Trophoblast cell (in vitro differentiated cells and primary cell): Measurements from ENCODE around the gene IKBKG.
"Not testable (repeated sequence)": the region's sequence is repeated elsewhere in the genome, so short reads cannot be mapped to it uniquely, and the experiment has no call there.

Source experiments
- DNase-seq, 2 donors: peaks; one replicate each; pipeline ENCODE4 v3.0.0-alpha.2; 2016
- H2AFZ ChIP-seq: 2 replicates; pipeline ENCODE4 v1.6.1; 2013; ENCODE audit warnings: low read length, moderate library complexity, mild to moderate bottlenecking; ENCODE audit not compliant: insufficient read depth, poor library complexity
- H2AK5ac ChIP-seq: 2 replicates; pipeline ENCODE4 v1.6.1; 2013; ENCODE audit warnings: mild to moderate bottlenecking, low read length
- H2BK120ac ChIP-seq: 2 replicates; pipeline ENCODE4 v1.6.1; 2013; ENCODE audit warnings: low read length, mild to moderate bottlenecking, moderate library complexity; ENCODE audit not compliant: insufficient read depth, poor library complexity
- H2BK12ac ChIP-seq: 2 replicates; pipeline ENCODE4 v1.6.1; 2013; ENCODE audit warnings: mild to moderate bottlenecking, low read length, moderate library complexity
- H2BK5ac ChIP-seq: 2 replicates; pipeline ENCODE4 v1.6.1; 2013; ENCODE audit warnings: low read length, low read depth, moderate library complexity, mild to moderate bottlenecking; ENCODE audit not compliant: poor library complexity
- H3K14ac ChIP-seq: 2 replicates; pipeline ENCODE4 v1.6.1; 2013; ENCODE audit warnings: mild to moderate bottlenecking, low read length
- H3K18ac ChIP-seq: 2 replicates; pipeline ENCODE4 v1.6.1; 2013; ENCODE audit warnings: mild to moderate bottlenecking, low read length
- H3K23ac ChIP-seq: 2 replicates; pipeline ENCODE4 v1.6.1; 2013; ENCODE audit warnings: low read length
- H3K27ac ChIP-seq: 2 replicates; pipeline ENCODE4 v1.5.1; 2013; ENCODE audit warnings: low read depth, mild to moderate bottlenecking, inconsistent platforms, low read length, moderate library complexity
- H3K27me3 ChIP-seq: 2 replicates; pipeline ENCODE4 v1.6.1; 2013; ENCODE audit warnings: inconsistent platforms, mild to moderate bottlenecking, low read length, moderate library complexity; ENCODE audit not compliant: insufficient read depth
- H3K36me3 ChIP-seq, 2 experiments: 1 replicate in 1 of 2; 2 replicates in 1 of 2; pipeline ENCODE4 v1.6.1; 2013; ENCODE audit warnings: low read length in 2 of 2, mild to moderate bottlenecking in 2 of 2, moderate library complexity in 1 of 2; ENCODE audit not compliant: insufficient read depth in 2 of 2, control insufficient read depth in 1 of 2
- H3K4ac ChIP-seq: 2 replicates; pipeline ENCODE4 v1.6.1; 2013; ENCODE audit warnings: low read depth, mild to moderate bottlenecking, low read length, moderate library complexity
- H3K4me1 ChIP-seq, 2 experiments: 1 replicate in 1 of 2; 2 replicates in 1 of 2; pipeline ENCODE4 v1.6.1; 2013; ENCODE audit warnings: low read length in 2 of 2, mild to moderate bottlenecking in 2 of 2, moderate library complexity in 1 of 2; ENCODE audit not compliant: insufficient read depth in 2 of 2, control insufficient read depth in 1 of 2
- H3K4me2 ChIP-seq: 2 replicates; pipeline ENCODE4 v1.6.1; 2013; ENCODE audit warnings: inconsistent platforms, mild to moderate bottlenecking, low read length, moderate library complexity
- H3K4me3 ChIP-seq: 2 replicates; pipeline ENCODE4 v1.5.1; 2013; ENCODE audit warnings: mild to moderate bottlenecking, low read depth, low read length, inconsistent platforms
- H3K79me1 ChIP-seq: one replicate; pipeline ENCODE4 v1.6.1; 2013; ENCODE audit warnings: low read length
- H3K79me2 ChIP-seq: 2 replicates; pipeline ENCODE4 v1.6.1; 2013; ENCODE audit warnings: low read length, mild to moderate bottlenecking; ENCODE audit not compliant: control insufficient read depth, insufficient read depth, poor library complexity
- H3K9ac ChIP-seq: 2 replicates; pipeline ENCODE4 v1.6.1; 2013; ENCODE audit warnings: mild to moderate bottlenecking, low read length
- H3K9me3 ChIP-seq: 2 replicates; pipeline ENCODE4 v1.6.1; 2013; ENCODE audit warnings: low read depth, mild to moderate bottlenecking, control low read depth, inconsistent platforms, low read length; ENCODE audit not compliant: insufficient read depth
- H4K12ac ChIP-seq: 2 replicates; pipeline ENCODE4 v1.6.1; 2013; ENCODE audit warnings: low read depth, mild to moderate bottlenecking, low read length, moderate library complexity
- H4K8ac ChIP-seq: 2 replicates; pipeline ENCODE4 v1.6.1; 2013; ENCODE audit warnings: low read depth, mild to moderate bottlenecking, low read length, moderate library complexity
- H4K91ac ChIP-seq: one replicate; pipeline ENCODE4 v1.6.1; 2013; ENCODE audit warnings: low read depth, mild to moderate bottlenecking, low read length, moderate library complexity
- WGBS: extraction: QIAGEN DNeasy Blood & Tissue Kit; methylation state at CpG from one replicate; pipeline ENCODE4 v1.1.7; 2013; ENCODE audit warnings: missing lambda C conversion rate; ENCODE audit not compliant: insufficient read length, insufficient coverage; ENCODE audit errors: extremely low coverage; 5-methylcytosine and 5-hydroxymethylcytosine counted together

IKBKG gene

DNA sequence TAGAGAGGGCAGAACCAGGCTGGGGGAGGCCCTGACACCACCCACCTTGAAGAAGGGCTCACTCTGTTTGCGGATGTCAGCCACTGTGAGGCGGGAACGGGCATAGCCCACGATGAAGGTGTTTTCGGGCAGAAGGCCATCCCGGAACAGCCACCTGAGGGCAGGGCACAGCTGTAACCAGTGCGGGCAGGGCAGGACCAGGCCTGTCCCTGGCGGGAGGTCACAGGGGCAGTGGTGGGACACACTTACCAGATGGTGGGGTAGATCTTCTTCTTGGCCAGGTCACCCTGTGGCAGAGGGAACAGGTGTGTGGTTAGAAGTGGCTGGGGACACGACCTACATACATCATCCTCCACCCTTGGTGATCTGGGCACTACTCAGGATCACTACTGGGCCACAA, 11.5 kb upstream of the IKBKG start:
- Histone ChIP-seq H3K14ac (no peak overlapping the region), H3K9ac (no peak overlapping the region), H2AFZ (no peak overlapping the region), H3K79me1 (peaks cover 12% of the 10 kb centered on the region), H3K23ac (no peak overlapping the region), H4K12ac (no peak overlapping the region), H3K4me1 (peaks cover 9 to 17% of the 10 kb centered on the region in 2 experiments), H3K4me3 (no peak overlapping the region), H2BK120ac (no peak overlapping the region), H2AK5ac (no peak overlapping the region), H3K18ac (no peak overlapping the region), H2BK12ac (no peak overlapping the region), H4K91ac (no peak overlapping the region), H3K4me2 (no peak overlapping the region), H3K27me3 (no peaks in the 10 kb centered on the region), H4K8ac (no peak overlapping the region), H3K9me3 (no peaks in the 10 kb centered on the region), H3K79me2 (peaks cover 2% of the 10 kb centered on the region), H3K27ac (no peak overlapping the region), H2BK5ac (no peak overlapping the region), H3K36me3 (peaks cover 46 to 51% of the 10 kb centered on the region in 2 experiments), H3K4ac (no peak overlapping the region)
- DNase-seq = no peak
- no CpG with 5 or more reads among the region's 9 CpGs for WGBS

DNA sequence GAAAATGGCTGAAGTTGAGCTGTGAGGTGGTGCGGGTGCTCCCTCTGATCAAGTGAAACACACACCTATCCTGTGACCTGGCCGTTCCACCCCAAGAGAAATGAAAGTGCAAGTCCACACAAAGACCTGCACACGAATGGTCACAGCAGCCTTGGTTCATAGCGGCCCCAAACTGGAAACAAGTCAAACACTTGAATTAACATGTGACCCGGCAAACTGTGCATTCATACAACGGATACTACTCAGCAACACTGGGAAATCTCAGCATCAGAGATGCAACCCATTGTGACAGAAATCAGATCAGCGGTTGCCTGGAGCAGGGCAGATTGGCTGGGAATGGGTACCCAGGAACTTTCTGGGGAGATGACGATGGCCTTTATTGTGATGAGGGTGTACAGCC, 8.3 kb upstream of the IKBKG start:
- H2BK12ac ChIP-seq = no peak overlapping the region

GRCh38 chrX:154540365-154540764, 7.1 kb upstream of the IKBKG start:
- Histone ChIP-seq H3K14ac (peak overlapping the region; percentile 60), H3K36me3 (peaks cover 32 to 34% of the 10 kb centered on the region in 2 experiments), H2AK5ac (peak overlapping the region; percentile 41), H3K4me1 (peaks cover 11 to 19% of the 10 kb centered on the region in 2 experiments), H4K8ac (peak overlapping the region; percentile 69), H3K27ac (peak overlapping the region; percentile 78), H3K18ac (peak overlapping the region; percentile 51), H4K91ac (peak overlapping the region; percentile 64), H2BK12ac (peak overlapping the region; percentile 36)
- H3K23ac ChIP-seq, H2AFZ ChIP-seq, H3K9me3 ChIP-seq, DNase-seq, H3K79me1 ChIP-seq, H3K4ac ChIP-seq, H2BK5ac ChIP-seq, H2BK120ac ChIP-seq, H3K4me3 ChIP-seq, H4K12ac ChIP-seq, H3K4me2 ChIP-seq, H3K9ac ChIP-seq, H3K79me2 ChIP-seq, H3K27me3 ChIP-seq: not testable (repeated sequence)
- WGBS = no CpG with 5 or more reads among the region's 7 CpGs

More for the DNA sequence above, 8.3 kb upstream of the IKBKG start:
- H2AK5ac ChIP-seq = no peak overlapping the region
- H3K4ac ChIP-seq = no peak overlapping the region
- H3K27ac ChIP-seq = no peak overlapping the region
- H3K23ac ChIP-seq = no peak overlapping the region
- no peak for DNase-seq
- no peak overlapping the region for H3K18ac ChIP-seq
- H4K12ac ChIP-seq = no peak overlapping the region
- no peak overlapping the region for H3K14ac ChIP-seq
- H3K4me2 ChIP-seq = no peak overlapping the region
- no peak overlapping the region for H2BK120ac ChIP-seq
- H3K27me3 ChIP-seq = no peaks in the 10 kb centered on the region
- peaks cover 35 to 36% of the 10 kb centered on the region in 2 experiments for H3K36me3 ChIP-seq
- H4K91ac ChIP-seq = no peak overlapping the region
- peaks cover 12 to 20% of the 10 kb centered on the region in 2 experiments for H3K4me1 ChIP-seq
- no CpG with 5 or more reads among the region's 8 CpGs for WGBS
- H4K8ac ChIP-seq = no peak overlapping the region
- H3K79me2 ChIP-seq = peaks cover 2% of the 10 kb centered on the region
- H3K79me1 ChIP-seq = peaks cover 11% of the 10 kb centered on the region
- no peak overlapping the region for H2AFZ ChIP-seq
- no peaks in the 10 kb centered on the region for H3K9me3 ChIP-seq
- H3K9ac ChIP-seq = no peak overlapping the region
- H3K4me3 ChIP-seq = no peak overlapping the region
- H2BK5ac ChIP-seq = no peak overlapping the region

GRCh38 chrX:154540897-154541535, 6.4 kb upstream of the IKBKG start:
- peak overlapping the region; percentile 60 for H3K14ac ChIP-seq
- peaks cover 4% of the 10 kb centered on the region for H3K79me2 ChIP-seq
- no peak overlapping the region for H3K4me3 ChIP-seq
- peak overlapping the region; percentile 46 for H2BK120ac ChIP-seq
- H4K91ac ChIP-seq = peak overlapping the region; percentile 64
- WGBS = no CpG with 5 or more reads among the region's 19 CpGs
- H3K36me3 ChIP-seq = peaks cover 25 to 29% of the 10 kb centered on the region in 2 experiments
- H3K4me1 ChIP-seq = peaks cover 14 to 23% of the 10 kb centered on the region in 2 experiments
- no peak overlapping the region for H3K4ac ChIP-seq
- peak overlapping the region; percentile 51 for H3K18ac ChIP-seq
- H4K12ac ChIP-seq = no peak overlapping the region
- no peak overlapping the region for H3K4me2 ChIP-seq
- no peak overlapping the region for H3K23ac ChIP-seq
- H2AFZ ChIP-seq = no peak overlapping the region
- peak overlapping the region; percentile 78 for H3K27ac ChIP-seq
- H3K27me3 ChIP-seq = no peaks in the 10 kb centered on the region
- no peak for DNase-seq
- peaks cover 9% of the 10 kb centered on the region for H3K79me1 ChIP-seq
- H2BK5ac ChIP-seq = peak overlapping the region; percentile 72
- H2AK5ac ChIP-seq = peak overlapping the region; percentile 41
- peak overlapping the region; percentile 36 for H2BK12ac ChIP-seq
- no peaks in the 10 kb centered on the region for H3K9me3 ChIP-seq
- peak overlapping the region; percentile 69 for H4K8ac ChIP-seq
- no peak overlapping the region for H3K9ac ChIP-seq
